ENCODE measurements around the gene MAN1C1. TPM values are rescaled to one million over a fixed set of nuclear protein-coding genes. Genes with fewer than 3 reads are reported as not detected.

Gene MAN1C1
- total and polyA plus RNA-seq, 9 of the 15 experiments (the other 6 are each of a cell fraction or from before 2014, with no cell fraction given): 0.04 to 0.44 (median 0.10) TPM; not detected in 3

GRCh38 chr1:25664357-25665199, 48.0 kb downstream of the MAN1C1 start (continued):
- no peak for TF ChIP-seq ZNF639 (CRISPR knock-in tag; conservative IDR thresholded peaks at IDR 0.05 in 1 of 2, IDR thresholded peaks at IDR 0.05 in 1 of 2)

- no peak for ATAC-seq
- CTCF ChIA-PET (ENCODE audit: low intra/inter-chr PET ratio): no interaction called here
- no peak overlapping the region for H3K4me2 ChIP-seq (ENCODE audit: insufficient read depth, low read length)
- no peaks in the 10 kb centered on the region for H3K4me1 ChIP-seq (replicated peaks in 1 of 2; ENCODE audit: control insufficient read depth in 2 of 2, insufficient read depth in 2 of 2, low read length in 2 of 2)
- POLR2A ChIA-PET: interaction anchor here (0.6 to 1.6 kb wide), 4 partner anchors 15 to 114 kb away, joined by 3 to 6 read pairs (median 4); no protein-coding TSS in a partner anchor
- in situ Hi-C loops (cut with MboI) (no loop called here), intact Hi-C loops (cut with micrococcal nuclease) (no loop called here)
- H3K4me3 ChIP-seq: no peak overlapping the region
- no peaks in the 10 kb centered on the region for H3K9me1 ChIP-seq (ENCODE audit: control insufficient read depth, insufficient read depth, low read length)
- H3K36me3 ChIP-seq (ENCODE audit: control insufficient read depth, insufficient read depth, low read length): no peaks in the 10 kb centered on the region
- no peak overlapping the region for H2AFZ ChIP-seq (ENCODE audit: low read depth, low read length)
- 0% methylated on average over 5 of the region's 5 CpGs for WGBS (ENCODE audit: insufficient coverage, low coverage, missing lambda C conversion rate)
- no peaks in the 10 kb centered on the region for H3K9me3 ChIP-seq (replicated peaks; ENCODE audit: control insufficient read depth, insufficient read depth, low read depth, low read length)
- H3K27ac ChIP-seq (ENCODE audit: extremely low read depth, low read depth, low read length): no peak overlapping the region
- no peak overlapping the region for H3K9ac ChIP-seq (ENCODE audit: insufficient read depth in 1 of 2, low read depth in 2 of 2, low read length in 2 of 2)
- no peak for FAIRE-seq
- no peak for DNase-seq (ENCODE audit: extremely low read depth in 1 of 4, low spot score in 3 of 4)
- peaks cover 51 to 71% of the 10 kb centered on the region in 2 experiments for H3K27me3 ChIP-seq (ENCODE audit: control insufficient read depth in 2 of 2, insufficient read depth in 2 of 2, low read length in 2 of 2)
- H3K79me2 ChIP-seq (ENCODE audit: control insufficient read depth, insufficient read depth, low read length): no peaks in the 10 kb centered on the region
- H4K20me1 ChIP-seq (replicated peaks; ENCODE audit: control insufficient read depth, insufficient read depth, low read length): 0 out of 2 replicates have a peak, but pooled peaks cover 1% of the 10 kb centered on the region
- no TSS peak for BruUV-seq (replicated peaks)
- no peak for TF ChIP-seq BDP1 (IDR thresholded peaks at IDR 0.05; ENCODE audit: insufficient read depth, insufficient read length)
- TF ChIP-seq U2AF2 (optimal IDR thresholded peaks at IDR 0.05; ENCODE audit: low read depth, low read length): no peak
- TF ChIP-seq ARID1B (IDR thresholded peaks at IDR 0.05): no peak
- no peak for TF ChIP-seq ZNF165 (CRISPR knock-in tag; IDR thresholded peaks at IDR 0.05; ENCODE audit: borderline replicate concordance)
- TF ChIP-seq E2F5 (CRISPR knock-in tag; IDR thresholded peaks at IDR 0.05): no peak
- no peak for TF ChIP-seq FOXO4 (CRISPR knock-in tag; IDR thresholded peaks at IDR 0.05)
- TF ChIP-seq SMAD4 (CRISPR knock-in tag; conservative IDR thresholded peaks at IDR 0.05): no peak
- TF ChIP-seq MCM3 (IDR thresholded peaks at IDR 0.05): no peak
- TF ChIP-seq ZNF778 (CRISPR knock-in tag; IDR thresholded peaks at IDR 0.05): no peak
- no peak for TF ChIP-seq ZHX1 (conservative IDR thresholded peaks at IDR 0.05; ENCODE audit: low read length)
- TF ChIP-seq KLF10 (CRISPR knock-in tag; IDR thresholded peaks at IDR 0.05): no peak
- no peak for TF ChIP-seq ZFX (CRISPR knock-in tag; IDR thresholded peaks at IDR 0.05)
- TF ChIP-seq CC2D1A (IDR thresholded peaks at IDR 0.05): no peak
Measured at GRCh38 chr1:25666460-25666859, 49.9 kb downstream of the MAN1C1 start.
